MM.1S (cell line): ENCODE results near the gene XPR1.

Experiments used
- DNase-seq: peaks from one replicate; pipeline ENCODE4 v3.0.0-alpha.2; 2015
- H2AFZ ChIP-seq: fragments of 300-600 bp; sonication (generic); 2 replicates; pipeline ENCODE4 v1.6.0; 2016; ENCODE audit warnings: antibody characterized with exemption, low read length
- H3F3A ChIP-seq: fragments of 300-600 bp; sonication (generic); 2 replicates; pipeline ENCODE4 v1.6.1; 2016; ENCODE audit warnings: mild to moderate bottlenecking, antibody characterized with exemption, low read length, moderate library complexity, mixed read lengths; ENCODE audit not compliant: insufficient read depth
- H3K27ac ChIP-seq: fragments of 300-600 bp; sonication (generic); 2 replicates; pipeline ENCODE4 v1.5.1; 2016; ENCODE audit warnings: mild to moderate bottlenecking, low read length
- H3K27me3 ChIP-seq: fragments of 300-600 bp; sonication (generic); replicated peaks from 2 replicates; pipeline ENCODE4 v1.6.0; 2016; ENCODE audit warnings: low read length; ENCODE audit not compliant: insufficient read depth
- H3K36me3 ChIP-seq: fragments of 300-600 bp; sonication (generic); replicated peaks from 2 replicates; pipeline ENCODE4 v1.6.1; 2016; ENCODE audit warnings: mild to moderate bottlenecking, low read length, mixed read lengths; ENCODE audit not compliant: insufficient read depth
- H3K4me1 ChIP-seq: fragments of 300-600 bp; sonication (generic); 2 replicates; pipeline ENCODE4 v1.6.1; 2016; ENCODE audit warnings: low read length, mixed read lengths
- H3K4me2 ChIP-seq: fragments of 300-600 bp; sonication (generic); 2 replicates; pipeline ENCODE4 v1.6.0; 2016; ENCODE audit warnings: low read depth, low read length
- H3K4me3 ChIP-seq: fragments of 300-600 bp; sonication (generic); 2 replicates; pipeline ENCODE4 v1.5.1; 2016; ENCODE audit warnings: low read length, mixed read lengths
- H3K79me2 ChIP-seq: fragments of 300-600 bp; sonication (generic); 2 replicates; pipeline ENCODE4 v1.6.1; 2016; ENCODE audit warnings: mixed run types, low read length, mixed read lengths
- H3K9ac ChIP-seq: fragments of 300-600 bp; sonication (generic); 2 replicates; pipeline ENCODE4 v1.6.1; 2016; ENCODE audit warnings: low read length, mixed read lengths
- H3K9me2 ChIP-seq: fragments of 300-600 bp; sonication (generic); replicated peaks from 2 replicates; pipeline ENCODE4 v1.6.1; 2016; ENCODE audit warnings: mild to moderate bottlenecking, low read length, mixed read lengths; ENCODE audit not compliant: insufficient read depth
- H3K9me3 ChIP-seq: fragments of 300-600 bp; sonication (generic); replicated peaks from 2 replicates; pipeline ENCODE4 v1.6.1; 2016; ENCODE audit warnings: mild to moderate bottlenecking, low read length, mixed read lengths; ENCODE audit not compliant: insufficient read depth
- H4K20me1 ChIP-seq: fragments of 300-600 bp; sonication (generic); 2 replicates; pipeline ENCODE4 v1.6.1; 2016; ENCODE audit warnings: mild to moderate bottlenecking, low read length, moderate library complexity, mixed read lengths; ENCODE audit not compliant: insufficient read depth
- EZH2 ChIP-seq: fragments of 300-600 bp; sonication (generic); optimal IDR thresholded peaks from 2 replicates; pipeline ENCODE3; 2017; ENCODE audit warnings: low read depth, mild to moderate bottlenecking, antibody characterized with exemption, low read length, mixed read lengths
- EZH2phosphoT487 ChIP-seq: fragments of 300-600 bp; sonication (generic); IDR thresholded peaks from 2 replicates; pipeline ENCODE4 v1.6.1; 2018; ENCODE audit warnings: antibody characterized with exemption, low read length
- TF ChIP-seq, protein P1 (sequence below): fragments of 300-600 bp; sonication (generic); IDR thresholded peaks from 2 replicates; pipeline ENCODE4 v1.5.1; 2016; ENCODE audit warnings: antibody characterized with exemption, low read length, mixed read lengths

Gene XPR1

DNA sequence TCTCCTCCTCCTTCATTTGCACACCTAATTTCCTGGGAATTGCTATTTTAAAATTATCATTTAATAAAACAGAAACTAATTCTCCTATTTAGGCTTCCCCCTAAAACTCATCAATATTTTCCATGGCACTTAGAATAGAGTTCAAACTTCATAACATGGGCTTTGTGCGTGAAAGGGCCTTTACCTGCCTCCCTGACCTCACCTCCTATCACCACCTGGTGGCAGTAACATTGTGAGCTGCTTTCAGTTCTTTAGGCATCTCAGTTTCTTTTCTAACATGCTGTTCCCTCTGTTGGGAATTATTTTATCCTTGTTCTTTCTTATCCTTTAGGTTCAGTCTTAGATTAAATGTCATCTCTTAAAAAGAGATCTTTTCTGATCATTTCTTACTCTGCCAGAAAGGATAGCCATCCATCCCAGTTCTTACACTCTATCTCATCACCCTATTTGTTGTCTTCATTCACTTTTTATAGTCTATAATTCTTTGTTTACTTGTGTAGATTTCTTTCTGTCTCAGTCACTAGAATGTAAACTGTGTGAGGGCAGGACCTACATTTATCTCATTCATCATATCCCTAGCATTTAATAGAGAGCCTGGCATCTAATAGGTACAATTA, 147.1 kb downstream of the XPR1 start:
- H3K4me3 ChIP-seq, result no peak overlapping the region
- DNase-seq, result peak; percentile 45
- no peak overlapping the region for H3K27ac ChIP-seq
- H3K9me3 ChIP-seq, result no peaks in the 10 kb centered on the region
- H3K9ac ChIP-seq, result no peak overlapping the region
- H3F3A ChIP-seq, result no peaks in the 10 kb centered on the region
- no peaks in the 10 kb centered on the region for H3K27me3 ChIP-seq
- no peak overlapping the region for H3K4me2 ChIP-seq
- H2AFZ ChIP-seq, result no peak overlapping the region
- H3K36me3 ChIP-seq, result no peaks in the 10 kb centered on the region
- TF ChIP-seq EZH2phosphoT487, result no peak
- TF ChIP-seq EZH2, result no peak
- TF ChIP-seq, protein P1, sequence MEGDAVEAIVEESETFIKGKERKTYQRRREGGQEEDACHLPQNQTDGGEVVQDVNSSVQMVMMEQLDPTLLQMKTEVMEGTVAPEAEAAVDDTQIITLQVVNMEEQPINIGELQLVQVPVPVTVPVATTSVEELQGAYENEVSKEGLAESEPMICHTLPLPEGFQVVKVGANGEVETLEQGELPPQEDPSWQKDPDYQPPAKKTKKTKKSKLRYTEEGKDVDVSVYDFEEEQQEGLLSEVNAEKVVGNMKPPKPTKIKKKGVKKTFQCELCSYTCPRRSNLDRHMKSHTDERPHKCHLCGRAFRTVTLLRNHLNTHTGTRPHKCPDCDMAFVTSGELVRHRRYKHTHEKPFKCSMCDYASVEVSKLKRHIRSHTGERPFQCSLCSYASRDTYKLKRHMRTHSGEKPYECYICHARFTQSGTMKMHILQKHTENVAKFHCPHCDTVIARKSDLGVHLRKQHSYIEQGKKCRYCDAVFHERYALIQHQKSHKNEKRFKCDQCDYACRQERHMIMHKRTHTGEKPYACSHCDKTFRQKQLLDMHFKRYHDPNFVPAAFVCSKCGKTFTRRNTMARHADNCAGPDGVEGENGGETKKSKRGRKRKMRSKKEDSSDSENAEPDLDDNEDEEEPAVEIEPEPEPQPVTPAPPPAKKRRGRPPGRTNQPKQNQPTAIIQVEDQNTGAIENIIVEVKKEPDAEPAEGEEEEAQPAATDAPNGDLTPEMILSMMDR, result peak; percentile 87
- no peaks in the 10 kb centered on the region for H3K79me2 ChIP-seq
- no peaks in the 10 kb centered on the region for H3K4me1 ChIP-seq
- no peaks in the 10 kb centered on the region for H4K20me1 ChIP-seq
- H3K9me2 ChIP-seq, result no peaks in the 10 kb centered on the region

GRCh38 chr1:180779584-180779983, 147.8 kb downstream of the XPR1 start:
- no peak for TF ChIP-seq EZH2
- TF ChIP-seq, protein P1, result no peak
- TF ChIP-seq EZH2phosphoT487, result no peak
- Histone ChIP-seq H3K9me3 (no peaks in the 10 kb centered on the region), H3K4me2 (no peak overlapping the region), H3K79me2 (no peaks in the 10 kb centered on the region), H2AFZ (no peak overlapping the region), H3K36me3 (no peaks in the 10 kb centered on the region), H3F3A (no peaks in the 10 kb centered on the region), H3K4me3 (no peak overlapping the region), H3K4me1 (no peaks in the 10 kb centered on the region), H3K9me2 (no peaks in the 10 kb centered on the region), H4K20me1 (no peaks in the 10 kb centered on the region), H3K27ac (no peak overlapping the region), H3K27me3 (no peaks in the 10 kb centered on the region), H3K9ac (no peak overlapping the region)
- DNase-seq, result no peak

DNA sequence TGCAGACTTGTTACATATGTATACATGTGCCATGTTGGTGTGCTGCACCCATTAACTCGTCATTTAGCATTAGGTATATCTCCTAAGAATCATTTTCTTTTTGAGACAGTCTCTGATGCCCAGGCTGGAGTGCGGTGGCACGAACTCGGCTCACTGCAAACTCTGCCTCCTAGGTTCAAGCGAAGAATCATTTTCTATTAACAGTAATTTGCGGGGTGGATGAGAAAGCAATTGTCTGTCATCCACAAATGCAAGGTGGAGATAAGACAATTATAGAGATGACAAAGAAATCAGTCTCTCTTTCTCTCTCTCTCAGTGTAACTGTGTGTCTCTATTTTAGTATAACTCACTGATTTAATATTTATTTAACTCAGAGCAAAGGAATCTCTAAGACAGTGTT, 149.9 kb downstream of the XPR1 start:
- H3F3A ChIP-seq, result no peaks in the 10 kb centered on the region
- H3K4me2 ChIP-seq, result no peak overlapping the region
- no peaks in the 10 kb centered on the region for H3K36me3 ChIP-seq
- no peak for TF ChIP-seq EZH2phosphoT487
- TF ChIP-seq EZH2, result no peak
- TF ChIP-seq, protein P1, result no peak
- no peak for DNase-seq
- H3K9me2 ChIP-seq, result no peaks in the 10 kb centered on the region
- no peaks in the 10 kb centered on the region for H3K27me3 ChIP-seq
- H3K4me3 ChIP-seq, result no peak overlapping the region
- H4K20me1 ChIP-seq, result no peaks in the 10 kb centered on the region
- no peak overlapping the region for H3K9ac ChIP-seq
- H3K4me1 ChIP-seq, result no peaks in the 10 kb centered on the region
- no peak overlapping the region for H3K27ac ChIP-seq
- H3K79me2 ChIP-seq, result no peaks in the 10 kb centered on the region
- no peak overlapping the region for H2AFZ ChIP-seq
- no peaks in the 10 kb centered on the region for H3K9me3 ChIP-seq
